GM12875 (cell line): ENCODE results near the gene PGPEP1.
"Not testable (repeated sequence)": the region's sequence is repeated elsewhere in the genome, so short reads cannot be mapped to it uniquely, and the experiment has no call there.

Experiments used
- H3K4me3 ChIP-seq: one replicate; pipeline ENCODE4 v1.5.1; 2011; ENCODE audit warnings: low read depth, low read length, control low read depth
- TF ChIP-seq, protein P1 (sequence below): IDR thresholded peaks from 2 replicates; pipeline ENCODE4 v1.5.1; 2011; ENCODE audit warnings: low read depth, mild to moderate bottlenecking, control low read depth, inconsistent platforms, low read length, moderate library complexity, borderline replicate concordance; ENCODE audit not compliant: insufficient read depth

Gene PGPEP1

DNA sequence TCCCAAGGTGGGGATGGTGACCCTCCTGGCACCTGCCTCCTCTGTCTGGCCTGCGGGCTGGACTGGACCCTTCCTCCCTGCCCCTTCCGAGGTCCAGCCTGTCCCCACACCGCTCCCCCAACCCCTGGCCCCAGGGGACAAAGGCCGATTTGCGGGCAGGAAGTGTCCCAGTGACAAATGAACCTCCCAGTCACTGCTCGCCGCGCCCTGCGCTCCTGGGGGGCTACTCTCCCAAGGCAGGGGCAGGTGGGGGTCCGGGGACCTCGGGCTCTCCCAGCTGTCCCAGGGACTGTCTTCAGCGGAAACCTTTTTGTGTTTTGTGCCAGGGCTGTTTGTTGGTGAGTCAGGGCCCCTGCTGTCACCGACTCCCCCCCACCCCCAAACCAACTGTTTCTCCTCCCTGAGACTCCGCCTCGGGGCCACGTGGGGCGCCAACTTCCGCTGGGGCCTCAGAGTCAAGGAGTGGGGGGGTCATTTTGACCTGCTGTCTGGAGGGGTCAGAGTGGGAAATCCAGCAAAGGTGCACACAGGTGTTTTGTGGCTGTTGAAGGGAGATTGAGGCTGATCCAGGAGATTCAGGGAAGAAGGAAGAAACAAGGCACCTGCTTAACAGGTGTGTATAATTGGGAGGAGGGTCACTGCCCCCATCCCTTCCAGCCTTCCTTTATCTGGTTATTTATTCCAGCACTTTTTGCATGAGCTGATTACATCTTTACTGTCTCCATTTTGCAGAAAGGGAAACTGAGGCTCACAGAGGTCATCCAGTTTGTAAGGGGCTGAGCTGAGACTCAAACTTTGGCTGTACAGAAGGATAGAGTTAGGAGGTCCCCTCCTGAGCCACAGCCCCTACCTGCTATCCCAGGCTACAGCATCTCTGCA, 831 bp downstream of the PGPEP1 start:
- TF ChIP-seq, protein P1, sequence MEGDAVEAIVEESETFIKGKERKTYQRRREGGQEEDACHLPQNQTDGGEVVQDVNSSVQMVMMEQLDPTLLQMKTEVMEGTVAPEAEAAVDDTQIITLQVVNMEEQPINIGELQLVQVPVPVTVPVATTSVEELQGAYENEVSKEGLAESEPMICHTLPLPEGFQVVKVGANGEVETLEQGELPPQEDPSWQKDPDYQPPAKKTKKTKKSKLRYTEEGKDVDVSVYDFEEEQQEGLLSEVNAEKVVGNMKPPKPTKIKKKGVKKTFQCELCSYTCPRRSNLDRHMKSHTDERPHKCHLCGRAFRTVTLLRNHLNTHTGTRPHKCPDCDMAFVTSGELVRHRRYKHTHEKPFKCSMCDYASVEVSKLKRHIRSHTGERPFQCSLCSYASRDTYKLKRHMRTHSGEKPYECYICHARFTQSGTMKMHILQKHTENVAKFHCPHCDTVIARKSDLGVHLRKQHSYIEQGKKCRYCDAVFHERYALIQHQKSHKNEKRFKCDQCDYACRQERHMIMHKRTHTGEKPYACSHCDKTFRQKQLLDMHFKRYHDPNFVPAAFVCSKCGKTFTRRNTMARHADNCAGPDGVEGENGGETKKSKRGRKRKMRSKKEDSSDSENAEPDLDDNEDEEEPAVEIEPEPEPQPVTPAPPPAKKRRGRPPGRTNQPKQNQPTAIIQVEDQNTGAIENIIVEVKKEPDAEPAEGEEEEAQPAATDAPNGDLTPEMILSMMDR = peak; percentile 24; the same call in 1 of the 2 replicates
- peak overlapping the region; percentile 93 for H3K4me3 ChIP-seq

- TF ChIP-seq, protein P1 = no peak
- H3K4me3 ChIP-seq = no peak overlapping the region
Observed at GRCh38 chr19:18342090-18342632, 1.8 kb downstream of the PGPEP1 start.

DNA sequence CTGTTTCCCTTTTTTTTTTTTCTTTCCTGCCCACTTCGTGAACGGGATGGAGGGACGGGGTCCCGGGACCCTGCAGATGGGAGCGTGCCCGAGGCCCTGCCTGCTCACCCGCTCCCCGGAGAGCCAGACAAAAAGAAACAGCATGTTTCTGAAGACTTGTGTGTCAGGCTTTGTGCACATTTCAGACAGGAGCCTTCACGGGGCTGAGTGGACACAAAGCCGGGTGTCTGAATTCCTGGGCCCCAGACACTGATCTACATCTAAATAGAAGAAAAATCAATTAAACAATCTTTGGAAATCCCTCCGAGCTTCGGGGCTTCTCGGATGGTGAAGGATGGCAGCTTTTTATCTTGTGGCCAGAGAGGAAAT, 4.2 kb downstream of the PGPEP1 start:
- no peak overlapping the region for H3K4me3 ChIP-seq
- TF ChIP-seq, protein P1 = no peak

DNA sequence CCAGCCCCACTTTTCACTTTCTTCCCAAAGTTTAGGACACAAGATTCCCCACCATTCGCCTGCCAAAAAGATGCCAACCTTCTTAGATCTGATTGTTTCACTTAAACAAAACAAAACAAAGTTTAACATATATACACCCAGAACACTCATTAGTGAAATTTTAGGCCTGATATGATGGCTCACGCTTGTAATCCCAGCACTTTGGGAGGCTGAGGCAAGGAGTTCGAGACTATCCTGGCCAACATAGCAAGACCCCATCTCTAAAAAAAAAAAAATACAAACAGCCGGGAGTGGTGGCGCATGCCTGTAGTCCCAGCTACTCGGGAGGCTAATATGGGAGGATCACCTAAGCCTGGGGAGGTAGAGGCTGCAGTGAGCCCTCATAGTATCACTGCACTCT, 4.9 kb downstream of the PGPEP1 start:
- TF ChIP-seq, protein P1 = no peak
- no peak overlapping the region for H3K4me3 ChIP-seq

- TF ChIP-seq, protein P1 = no peak
Observed at GRCh38 chr19:18346091-18346490, 5.7 kb downstream of the PGPEP1 start.

DNA sequence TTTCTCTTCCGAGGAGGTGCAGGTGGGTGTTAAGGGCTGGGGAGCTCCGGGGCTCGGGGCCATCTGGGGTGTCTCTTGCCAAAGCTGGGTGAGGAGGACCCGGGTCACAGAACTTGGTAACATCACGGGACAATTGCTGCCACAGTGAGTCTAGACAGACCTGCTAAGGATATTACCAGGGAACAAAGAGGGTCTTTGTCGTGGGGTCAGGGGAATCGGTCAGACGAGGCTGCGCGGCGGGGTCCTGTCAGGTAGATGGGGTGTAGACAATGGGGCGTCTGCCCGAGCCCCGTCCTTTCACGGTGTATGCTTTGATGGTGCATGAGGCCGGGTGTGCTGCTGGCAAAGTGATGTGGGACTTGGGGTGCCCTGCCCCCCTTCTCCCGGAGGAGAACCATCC, 7.8 kb downstream of the PGPEP1 start:
- no peak overlapping the region for H3K4me3 ChIP-seq

More at GRCh38 chr19:18346091-18346490, 5.7 kb downstream of the PGPEP1 start:
- H3K4me3 ChIP-seq = no peak overlapping the region

DNA sequence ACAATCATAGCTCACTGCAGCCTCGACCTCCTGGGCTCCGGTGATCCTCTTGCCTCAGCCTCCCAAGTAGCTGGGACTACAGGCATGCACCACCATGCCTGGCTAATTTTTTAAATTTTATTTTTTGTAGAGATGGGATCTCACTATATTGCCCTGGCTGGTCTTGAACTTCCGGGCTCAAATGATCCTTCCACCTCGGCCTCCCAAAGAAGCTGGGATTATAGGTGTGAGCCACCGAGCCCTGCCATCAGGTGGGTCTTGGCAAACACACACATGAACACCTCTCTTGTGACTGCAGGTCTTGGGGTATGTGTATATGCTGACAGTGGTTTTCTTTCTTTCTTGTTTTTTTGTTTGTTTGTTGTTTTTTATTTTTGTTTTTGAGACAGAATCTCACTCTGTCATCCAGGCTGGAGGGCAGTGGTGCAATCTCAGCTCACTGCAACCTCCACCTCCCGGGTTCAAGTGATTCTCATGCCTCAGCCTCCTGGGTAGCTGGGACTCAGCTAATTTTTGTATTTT, 8.5 kb downstream of the PGPEP1 start:
- H3K4me3 ChIP-seq = not testable (repeated sequence)

More for the DNA sequence above, 7.8 kb downstream of the PGPEP1 start:
- TF ChIP-seq, protein P1 = no peak
